ENCODE measurements around the gene ANKFN1.

The ANKFN1 gene

DNA sequence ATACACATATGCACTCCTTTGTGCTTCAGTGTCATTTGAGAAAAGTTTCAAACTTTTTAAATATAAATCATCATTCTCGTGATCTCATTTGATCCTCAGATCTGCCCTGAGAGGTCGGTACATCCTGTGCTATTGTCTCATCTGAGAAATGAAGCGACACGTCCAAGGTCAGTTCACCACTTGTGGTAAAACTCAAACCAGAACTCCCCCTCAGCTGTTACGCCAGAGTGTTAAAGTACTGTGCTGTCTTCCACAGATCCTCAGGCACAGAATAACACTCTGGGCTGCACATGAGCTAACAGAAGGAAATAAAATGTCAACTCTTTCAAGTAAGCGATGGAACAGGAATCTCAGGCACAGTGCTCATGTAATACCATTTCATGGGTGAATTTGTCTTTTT is 31.4 kb downstream of the ANKFN1 start:
- no peaks in the 10 kb centered on the region for H3K36me3 ChIP-seq (replicated peaks; ENCODE audit: insufficient read depth, low read length)
- H3K4me2 ChIP-seq (ENCODE audit: low read depth, low read length), result no peak overlapping the region
- H3K9me2 ChIP-seq (replicated peaks; ENCODE audit: insufficient read depth, low read length), result no peaks in the 10 kb centered on the region
- TF ChIP-seq, protein P1, sequence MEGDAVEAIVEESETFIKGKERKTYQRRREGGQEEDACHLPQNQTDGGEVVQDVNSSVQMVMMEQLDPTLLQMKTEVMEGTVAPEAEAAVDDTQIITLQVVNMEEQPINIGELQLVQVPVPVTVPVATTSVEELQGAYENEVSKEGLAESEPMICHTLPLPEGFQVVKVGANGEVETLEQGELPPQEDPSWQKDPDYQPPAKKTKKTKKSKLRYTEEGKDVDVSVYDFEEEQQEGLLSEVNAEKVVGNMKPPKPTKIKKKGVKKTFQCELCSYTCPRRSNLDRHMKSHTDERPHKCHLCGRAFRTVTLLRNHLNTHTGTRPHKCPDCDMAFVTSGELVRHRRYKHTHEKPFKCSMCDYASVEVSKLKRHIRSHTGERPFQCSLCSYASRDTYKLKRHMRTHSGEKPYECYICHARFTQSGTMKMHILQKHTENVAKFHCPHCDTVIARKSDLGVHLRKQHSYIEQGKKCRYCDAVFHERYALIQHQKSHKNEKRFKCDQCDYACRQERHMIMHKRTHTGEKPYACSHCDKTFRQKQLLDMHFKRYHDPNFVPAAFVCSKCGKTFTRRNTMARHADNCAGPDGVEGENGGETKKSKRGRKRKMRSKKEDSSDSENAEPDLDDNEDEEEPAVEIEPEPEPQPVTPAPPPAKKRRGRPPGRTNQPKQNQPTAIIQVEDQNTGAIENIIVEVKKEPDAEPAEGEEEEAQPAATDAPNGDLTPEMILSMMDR (IDR thresholded peaks at IDR 0.05; ENCODE audit: low read length), result no peak
- no peak for TF ChIP-seq EZH2phosphoT487 (IDR thresholded peaks at IDR 0.05; ENCODE audit: low read length)
- TF ChIP-seq EZH2 (optimal IDR thresholded peaks at IDR 0.05; ENCODE audit: low read depth, low read length), result no peak
- H3F3A ChIP-seq (ENCODE audit: insufficient read depth, low read length), result no peaks in the 10 kb centered on the region
- no peak overlapping the region for H3K27ac ChIP-seq (ENCODE audit: low read length)
- H4K20me1 ChIP-seq (ENCODE audit: insufficient read depth, low read length), result no peaks in the 10 kb centered on the region
- H3K9me3 ChIP-seq (replicated peaks; ENCODE audit: insufficient read depth, low read length), result no peaks in the 10 kb centered on the region
- no peaks in the 10 kb centered on the region for H3K79me2 ChIP-seq (ENCODE audit: low read length)
- no peak overlapping the region for H2AFZ ChIP-seq (ENCODE audit: low read length)
- no peak overlapping the region for H3K4me3 ChIP-seq (ENCODE audit: low read length)
- H3K27me3 ChIP-seq (replicated peaks; ENCODE audit: insufficient read depth, low read length), result no peaks in the 10 kb centered on the region
- H3K4me1 ChIP-seq (ENCODE audit: low read length), result no peaks in the 10 kb centered on the region
- H3K9ac ChIP-seq (ENCODE audit: low read length), result no peak overlapping the region
- DNase-seq, result no peak

DNA sequence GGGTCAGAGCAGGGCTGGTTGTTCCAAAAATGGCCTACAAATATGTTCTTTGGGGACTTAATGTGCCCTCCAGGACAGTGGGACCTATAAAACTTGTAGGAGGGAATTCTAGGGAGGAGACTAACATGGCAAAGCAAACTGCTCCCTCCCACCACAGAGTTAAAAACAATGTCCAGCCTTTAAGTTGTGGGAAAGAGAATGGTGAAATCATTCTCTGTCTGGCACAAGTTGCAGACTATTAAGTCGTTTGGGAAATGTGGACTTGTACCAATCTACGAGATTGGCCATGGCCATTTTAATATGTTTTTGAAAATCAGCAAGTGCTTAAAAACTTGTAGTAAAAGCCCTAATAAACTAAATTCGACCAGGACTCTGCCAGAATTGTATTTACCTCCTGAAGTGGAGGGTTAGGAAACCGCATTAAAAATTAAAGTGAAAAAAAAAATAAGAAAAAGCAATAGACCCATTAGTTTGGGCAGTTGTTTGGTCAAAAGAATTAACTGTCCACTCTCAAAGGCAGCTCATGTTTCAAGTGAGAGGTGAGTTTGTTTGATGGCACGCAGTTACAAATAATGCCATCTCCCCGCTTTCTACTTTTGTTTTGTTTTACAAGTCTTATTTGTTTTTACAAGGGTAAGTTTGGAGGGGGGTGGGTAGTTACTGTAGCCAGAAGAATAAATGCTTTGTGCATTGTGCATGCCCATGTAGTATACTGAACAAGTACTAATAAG is 32.4 kb downstream of the ANKFN1 start:
- no peaks in the 10 kb centered on the region for H3F3A ChIP-seq (ENCODE audit: insufficient read depth, low read length)
- no peak overlapping the region for H3K9ac ChIP-seq (ENCODE audit: low read length)
- H4K20me1 ChIP-seq (ENCODE audit: insufficient read depth, low read length), result no peaks in the 10 kb centered on the region
- no peak overlapping the region for H3K27ac ChIP-seq (ENCODE audit: low read length)
- H3K4me3 ChIP-seq (ENCODE audit: low read length), result no peak overlapping the region
- no peaks in the 10 kb centered on the region for H3K79me2 ChIP-seq (ENCODE audit: low read length)
- no peaks in the 10 kb centered on the region for H3K4me1 ChIP-seq (ENCODE audit: low read length)
- DNase-seq, result no peak
- H3K36me3 ChIP-seq (replicated peaks; ENCODE audit: insufficient read depth, low read length), result no peaks in the 10 kb centered on the region
- H2AFZ ChIP-seq (ENCODE audit: low read length), result no peak overlapping the region
- H3K27me3 ChIP-seq (replicated peaks; ENCODE audit: insufficient read depth, low read length), result no peaks in the 10 kb centered on the region
- TF ChIP-seq, protein P1 (IDR thresholded peaks at IDR 0.05; ENCODE audit: low read length), result no peak
- TF ChIP-seq EZH2 (optimal IDR thresholded peaks at IDR 0.05; ENCODE audit: low read depth, low read length) (no peak), EZH2phosphoT487 (IDR thresholded peaks at IDR 0.05; ENCODE audit: low read length) (no peak)
- no peaks in the 10 kb centered on the region for H3K9me3 ChIP-seq (replicated peaks; ENCODE audit: insufficient read depth, low read length)
- no peaks in the 10 kb centered on the region for H3K9me2 ChIP-seq (replicated peaks; ENCODE audit: insufficient read depth, low read length)
- H3K4me2 ChIP-seq (ENCODE audit: low read depth, low read length), result no peak overlapping the region

DNA sequence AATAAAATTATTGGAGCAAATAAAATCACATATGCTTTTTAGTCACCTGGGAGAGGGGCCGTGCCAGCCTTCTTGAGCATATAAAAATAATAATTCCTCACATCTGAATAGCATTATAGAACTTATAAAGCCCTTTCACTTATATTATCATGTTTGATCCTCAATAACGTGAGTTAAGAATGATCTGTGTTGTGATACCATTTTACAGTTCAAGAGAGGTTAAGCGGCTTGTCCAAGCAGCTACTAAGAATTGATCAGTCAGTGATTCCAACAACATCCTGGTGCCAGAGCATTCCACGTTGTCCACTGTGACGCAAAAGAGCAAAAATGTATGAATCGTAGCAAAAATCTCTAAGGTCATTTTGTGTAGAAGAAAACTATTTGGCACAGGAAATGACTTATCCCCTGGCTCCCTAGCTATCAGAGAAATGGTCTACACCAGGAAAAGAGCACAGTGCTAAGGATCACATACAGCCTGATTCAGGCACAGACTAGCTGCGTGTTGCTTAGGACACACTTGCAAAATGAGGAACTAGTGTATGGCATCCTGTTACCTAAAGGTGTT is 33.0 kb downstream of the ANKFN1 start:
- Histone ChIP-seq H3K9me3 (replicated peaks; ENCODE audit: insufficient read depth, low read length) (no peaks in the 10 kb centered on the region), H3K4me3 (ENCODE audit: low read length) (no peak overlapping the region), H4K20me1 (ENCODE audit: insufficient read depth, low read length) (no peaks in the 10 kb centered on the region), H3K4me2 (ENCODE audit: low read depth, low read length) (no peak overlapping the region), H3K36me3 (replicated peaks; ENCODE audit: insufficient read depth, low read length) (no peaks in the 10 kb centered on the region), H2AFZ (ENCODE audit: low read length) (no peak overlapping the region), H3K9me2 (replicated peaks; ENCODE audit: insufficient read depth, low read length) (no peaks in the 10 kb centered on the region), H3K27me3 (replicated peaks; ENCODE audit: insufficient read depth, low read length) (no peaks in the 10 kb centered on the region), H3K79me2 (ENCODE audit: low read length) (no peaks in the 10 kb centered on the region), H3K4me1 (ENCODE audit: low read length) (no peaks in the 10 kb centered on the region), H3F3A (ENCODE audit: insufficient read depth, low read length) (no peaks in the 10 kb centered on the region), H3K9ac (ENCODE audit: low read length) (no peak overlapping the region), H3K27ac (ENCODE audit: low read length) (no peak overlapping the region)
- TF ChIP-seq, protein P1 (IDR thresholded peaks at IDR 0.05; ENCODE audit: low read length), result no peak
- TF ChIP-seq EZH2phosphoT487 (IDR thresholded peaks at IDR 0.05; ENCODE audit: low read length), result no peak
- no peak for TF ChIP-seq EZH2 (optimal IDR thresholded peaks at IDR 0.05; ENCODE audit: low read depth, low read length)
- DNase-seq, result no peak

Measured in MM.1S (cell line).